Testis (tissue), 3 donors: ENCODE data around the gene MSLN. TPM values are rescaled to one million over a fixed set of nuclear protein-coding genes. Genes with fewer than 3 reads are reported as not detected.

Experiments
- DNase-seq: peaks from one replicate; pipeline ENCODE4 v3.0.0-alpha.2; 2019
- H3K27ac ChIP-seq, 2 donors: fragments of 200-600 bp; sonication (generic); one replicate each; pipeline ENCODE4 v1.5.1; 2019
- H3K27me3 ChIP-seq: fragments of 200-600 bp; sonication (generic); one replicate; pipeline ENCODE4 v1.5.1; 2019
- H3K36me3 ChIP-seq: fragments of 200-600 bp; sonication (generic); one replicate; pipeline ENCODE4 v1.5.1; 2017; ENCODE audit warnings: low read depth; ENCODE audit errors: missing control alignments
- H3K4me1 ChIP-seq: fragments of 200-600 bp; sonication (generic); one replicate; pipeline ENCODE4 v1.5.1; 2019
- H3K4me3 ChIP-seq, 2 donors: fragments of 200-600 bp; sonication (generic); one replicate each; pipeline ENCODE4 v1.5.1; 2017 to 2019
- H3K9me3 ChIP-seq: fragments of 200-600 bp; sonication (generic); one replicate; pipeline ENCODE4 v1.5.1; 2017
- POLR2A ChIP-seq: fragments of 450-650 bp; IDR thresholded peaks from one replicate; pipeline ENCODE4 v1.6.1; 2017; ENCODE audit warnings: antibody characterized with exemption, mild to moderate bottlenecking, moderate library complexity
- whole genome bisulfite sequencing, 2 donors: methylation state at CpG; one replicate each; pipeline ENCODE4 v1.1.5; 2018; 5-methylcytosine and 5-hydroxymethylcytosine counted together
- intact Hi-C: fragments of 100-400 bp; cut with DNase I; formaldehyde crosslinking; loops from one replicate; pipeline ENCODE4 v1.15.1; 2023; ENCODE audit warnings: low total_unique reads
- polyA plus RNA-seq: library from polyadenylated mRNA; stranded (reverse); fragments of 350-450 nt; fragmentation: Illumina TruSeq; extraction: RNeasy Lipid Tissue Mini Kit (QIAGEN cat#74804); gene quantifications from one replicate; pipeline ENCODE4 v1.2.3, GENCODE V29; 2014; ENCODE audit warnings: low read depth, low replicate concordance; ENCODE audit not compliant: insufficient read depth
- total RNA-seq, 2 donors: library from RNA; depleted of rRNA; stranded (reverse); fragments of >200 nt; gene quantifications; one replicate each; pipeline ENCODE4 v1.2.3, GENCODE V29; 2016
- TF ChIP-seq, protein P1 (sequence below), 3 experiments: fragments of 450-650 bp in 2 of 3; fragments of 200-600 bp in 1 of 3; sonication (generic) in 1 of 3; IDR thresholded peaks; one replicate each; pipeline ENCODE4 v1.5.1; 2016 to 2019; ENCODE audit warnings: antibody characterized with exemption in 3 of 3, mild to moderate bottlenecking in 2 of 3, moderate library complexity in 1 of 3

The MSLN gene
- total and polyA plus RNA-seq, 3 donors from 2014 or later = 1.5 to 18.5 (median 2.8) TPM

DNA sequence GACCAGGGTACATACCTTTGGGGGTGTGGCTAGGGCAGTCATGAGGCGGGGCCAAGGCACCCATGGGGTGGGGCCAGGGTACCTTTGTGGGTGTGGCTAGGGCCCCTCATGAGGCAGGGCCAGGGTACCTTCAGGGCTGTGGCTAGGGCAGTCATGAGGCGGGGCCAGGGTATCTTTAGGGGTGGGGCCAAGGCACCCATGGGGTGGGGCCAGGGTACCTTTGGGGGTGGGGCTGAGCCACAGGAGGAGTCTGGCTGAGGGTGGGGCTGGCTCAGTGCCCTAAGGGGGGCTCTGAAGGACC, 36.5 kb downstream of the MSLN start:
- no peak for DNase-seq
- WGBS, 2 donors = 94 to 95% methylated on average over 2 of the region's 2 CpGs
- no peak overlapping the region for H3K27ac ChIP-seq
- TF ChIP-seq, protein P1, sequence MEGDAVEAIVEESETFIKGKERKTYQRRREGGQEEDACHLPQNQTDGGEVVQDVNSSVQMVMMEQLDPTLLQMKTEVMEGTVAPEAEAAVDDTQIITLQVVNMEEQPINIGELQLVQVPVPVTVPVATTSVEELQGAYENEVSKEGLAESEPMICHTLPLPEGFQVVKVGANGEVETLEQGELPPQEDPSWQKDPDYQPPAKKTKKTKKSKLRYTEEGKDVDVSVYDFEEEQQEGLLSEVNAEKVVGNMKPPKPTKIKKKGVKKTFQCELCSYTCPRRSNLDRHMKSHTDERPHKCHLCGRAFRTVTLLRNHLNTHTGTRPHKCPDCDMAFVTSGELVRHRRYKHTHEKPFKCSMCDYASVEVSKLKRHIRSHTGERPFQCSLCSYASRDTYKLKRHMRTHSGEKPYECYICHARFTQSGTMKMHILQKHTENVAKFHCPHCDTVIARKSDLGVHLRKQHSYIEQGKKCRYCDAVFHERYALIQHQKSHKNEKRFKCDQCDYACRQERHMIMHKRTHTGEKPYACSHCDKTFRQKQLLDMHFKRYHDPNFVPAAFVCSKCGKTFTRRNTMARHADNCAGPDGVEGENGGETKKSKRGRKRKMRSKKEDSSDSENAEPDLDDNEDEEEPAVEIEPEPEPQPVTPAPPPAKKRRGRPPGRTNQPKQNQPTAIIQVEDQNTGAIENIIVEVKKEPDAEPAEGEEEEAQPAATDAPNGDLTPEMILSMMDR (IDR thresholded peaks at IDR 0.05) = no peak
- H3K9me3 ChIP-seq = no peaks in the 10 kb centered on the region
- H3K27me3 ChIP-seq = no peaks in the 10 kb centered on the region
- intact Hi-C loops = no loop called here
- no peaks in the 10 kb centered on the region for H3K36me3 ChIP-seq
- H3K4me1 ChIP-seq = peaks cover 4% of the 10 kb centered on the region
- H3K4me3 ChIP-seq = no peak overlapping the region

DNA sequence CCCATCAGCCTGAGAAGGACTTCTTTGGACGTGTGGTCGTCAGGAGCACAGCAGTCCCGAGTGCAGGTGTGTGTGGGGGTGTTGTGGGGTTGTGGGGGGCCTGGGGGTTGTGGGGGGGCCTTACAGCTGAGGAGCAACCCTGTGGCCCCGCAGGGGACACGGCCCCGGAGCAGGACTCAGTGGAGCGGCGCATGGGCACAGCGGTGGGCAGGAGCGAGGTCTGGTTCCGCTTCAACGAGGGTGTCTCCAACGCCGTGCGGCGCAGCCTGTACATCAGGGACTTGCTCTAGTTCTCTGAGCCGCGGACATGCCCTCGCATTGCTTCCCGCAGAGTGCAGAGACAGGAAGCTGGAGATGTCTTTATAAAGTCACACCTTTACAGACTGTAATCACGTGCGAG, 37.2 kb downstream of the MSLN start:
- Histone ChIP-seq H3K36me3 (no peaks in the 10 kb centered on the region), H3K9me3 (no peaks in the 10 kb centered on the region), H3K27ac (no peak overlapping the region), H3K27me3 (no peaks in the 10 kb centered on the region), H3K4me3 (no peak overlapping the region), H3K4me1 (peaks cover 4% of the 10 kb centered on the region)
- intact Hi-C loops = no loop called here
- WGBS, 2 donors = 93 to 96% methylated on average over 19 to 22 of the region's 22 CpGs
- TF ChIP-seq, protein P1 (IDR thresholded peaks at IDR 0.05) = no peak
- TF ChIP-seq POLR2A = no peak
- DNase-seq = no peak

DNA sequence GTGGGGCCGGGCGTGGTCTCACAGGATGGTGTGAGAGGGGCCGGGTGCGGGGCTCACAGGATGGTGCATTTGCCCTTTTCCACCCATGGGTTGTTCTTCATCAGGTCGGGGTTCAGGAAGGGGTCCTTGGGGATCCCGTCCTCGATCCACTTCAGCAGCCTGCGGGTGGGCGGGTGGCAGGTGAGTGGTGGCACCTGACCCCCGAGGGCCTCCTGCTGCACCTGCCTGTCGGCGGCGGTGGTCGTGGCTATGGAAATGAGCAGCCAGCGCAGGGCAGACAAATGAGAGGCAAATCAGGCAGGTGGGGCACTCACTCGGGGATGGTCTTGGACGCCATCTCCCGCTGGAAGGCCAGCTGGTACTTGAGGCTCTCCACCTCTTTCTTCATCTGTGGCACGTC, 38.1 kb downstream of the MSLN start:
- H3K27me3 ChIP-seq = no peaks in the 10 kb centered on the region
- WGBS, 2 donors = 88 to 93% methylated on average over 8 to 19 of the region's 19 CpGs
- intact Hi-C loops = no loop called here
- H3K9me3 ChIP-seq = no peaks in the 10 kb centered on the region
- no peak overlapping the region for H3K27ac ChIP-seq
- no peak overlapping the region for H3K4me3 ChIP-seq
- no peak for DNase-seq
- no peaks in the 10 kb centered on the region for H3K36me3 ChIP-seq
- TF ChIP-seq POLR2A = no peak
- TF ChIP-seq, protein P1 (IDR thresholded peaks at IDR 0.05) = no peak
- H3K4me1 ChIP-seq = peaks cover 4% of the 10 kb centered on the region

DNA sequence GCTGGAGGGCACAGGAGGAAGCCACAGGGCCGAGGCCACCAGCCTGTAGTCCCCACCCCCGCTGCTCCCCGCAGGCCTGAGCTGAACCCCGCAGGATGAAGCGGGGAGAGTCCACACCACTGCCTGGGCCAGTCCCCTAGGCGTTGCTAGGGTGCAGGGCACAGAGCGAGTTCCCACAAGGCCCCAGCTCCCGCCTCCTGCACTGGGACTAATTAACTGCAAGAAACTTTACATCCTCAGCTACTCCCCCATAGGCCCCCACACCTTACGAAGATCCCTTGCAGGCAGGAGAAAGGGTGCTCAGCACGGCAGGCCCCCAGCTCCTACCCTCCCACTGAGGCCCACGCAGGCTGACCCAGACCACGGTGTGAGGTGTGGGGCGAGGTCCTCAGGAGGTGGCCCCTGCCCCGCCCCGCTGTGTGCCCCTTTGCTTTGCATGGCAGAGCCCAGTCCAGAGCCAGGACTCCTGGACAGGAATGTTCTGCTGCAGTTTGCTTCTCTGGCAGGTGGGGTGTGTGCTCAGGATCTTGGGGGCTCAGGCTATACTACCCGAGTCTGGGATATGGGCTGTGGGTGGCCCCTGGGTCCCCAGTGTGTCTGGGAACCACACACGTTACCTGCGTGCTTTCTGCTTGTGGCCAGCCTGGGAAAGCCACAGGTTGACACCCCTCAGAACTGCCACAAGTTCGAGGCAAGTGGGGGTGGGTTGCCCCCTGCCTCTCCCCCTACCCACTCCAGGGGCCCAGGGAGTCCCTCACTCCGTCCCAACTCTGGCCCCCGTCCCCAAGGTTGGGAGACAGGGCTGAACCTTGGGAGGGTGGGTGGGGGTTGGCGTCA, 38.8 kb downstream of the MSLN start:
- H3K9me3 ChIP-seq = no peaks in the 10 kb centered on the region
- intact Hi-C loops = no loop called here
- no peaks in the 10 kb centered on the region for H3K36me3 ChIP-seq
- H3K4me3 ChIP-seq = no peak overlapping the region
- no peaks in the 10 kb centered on the region for H3K27me3 ChIP-seq
- peaks cover 4% of the 10 kb centered on the region for H3K4me1 ChIP-seq
- no peak for DNase-seq
- H3K27ac ChIP-seq = no peak overlapping the region
- TF ChIP-seq, protein P1 (IDR thresholded peaks at IDR 0.05) = no peak
- TF ChIP-seq POLR2A = no peak
- WGBS, 2 donors = 59 to 65% methylated on average over 15 to 22 of the region's 22 CpGs
